HL-60 (cell line): ENCODE data around the gene PCLO.

Experiments used
- DNase-seq, 2 experiments: peaks; one replicate each; pipeline ENCODE4 v3.0.0-alpha.2; 2010 to 2020; ENCODE audit warnings: low read depth in 1 of 2, low spot score in 1 of 2
- H3K27ac ChIP-seq: fragments of 250-450 bp; sonication (Bioruptor Pico); replicated peaks from 2 replicates; pipeline ENCODE4 v1.5.1; 2020; ENCODE audit warnings: mild to moderate bottlenecking, moderate library complexity
- H3K27me3 ChIP-seq: fragments of 250-450 bp; sonication (Bioruptor Pico); 2 replicates; pipeline ENCODE4 v1.5.1; 2021; ENCODE audit warnings: mild to moderate bottlenecking, moderate library complexity; ENCODE audit not compliant: insufficient read depth, poor library complexity, severe bottlenecking
- H3K4me3 ChIP-seq: replicated peaks from 2 replicates; pipeline ENCODE4 v1.5.1; 2011; ENCODE audit warnings: mild to moderate bottlenecking, control low read depth, low read length; ENCODE audit not compliant: insufficient read depth
- GABPA ChIP-seq: IDR thresholded peaks from 2 replicates; pipeline ENCODE4 v1.6.1; 2012; ENCODE audit warnings: low read depth
- POLR2AphosphoS5 ChIP-seq: IDR thresholded peaks from 2 replicates; pipeline ENCODE4 v1.6.1; 2012; ENCODE audit warnings: low read depth
- SPI1 ChIP-seq: IDR thresholded peaks from 2 replicates; pipeline ENCODE4 v1.6.1; 2012; ENCODE audit warnings: low read depth, mild to moderate bottlenecking, borderline replicate concordance
- TF ChIP-seq, protein P1 (sequence below): IDR thresholded peaks from 2 replicates; pipeline ENCODE4 v1.6.1; 2012; ENCODE audit warnings: low read depth; ENCODE audit not compliant: insufficient replicate concordance
- TF ChIP-seq, protein P2 (sequence below): IDR thresholded peaks from one replicate; pipeline ENCODE4 v1.5.1; 2011; ENCODE audit warnings: low read length, control low read depth, inconsistent platforms; ENCODE audit not compliant: insufficient read depth

PCLO gene

GRCh38 chr7:83040484-83040883 lies 122.2 kb downstream of the PCLO start:
- H3K27me3 ChIP-seq, result no peaks in the 10 kb centered on the region
- no peak overlapping the region for H3K27ac ChIP-seq
- TF ChIP-seq, protein P1, sequence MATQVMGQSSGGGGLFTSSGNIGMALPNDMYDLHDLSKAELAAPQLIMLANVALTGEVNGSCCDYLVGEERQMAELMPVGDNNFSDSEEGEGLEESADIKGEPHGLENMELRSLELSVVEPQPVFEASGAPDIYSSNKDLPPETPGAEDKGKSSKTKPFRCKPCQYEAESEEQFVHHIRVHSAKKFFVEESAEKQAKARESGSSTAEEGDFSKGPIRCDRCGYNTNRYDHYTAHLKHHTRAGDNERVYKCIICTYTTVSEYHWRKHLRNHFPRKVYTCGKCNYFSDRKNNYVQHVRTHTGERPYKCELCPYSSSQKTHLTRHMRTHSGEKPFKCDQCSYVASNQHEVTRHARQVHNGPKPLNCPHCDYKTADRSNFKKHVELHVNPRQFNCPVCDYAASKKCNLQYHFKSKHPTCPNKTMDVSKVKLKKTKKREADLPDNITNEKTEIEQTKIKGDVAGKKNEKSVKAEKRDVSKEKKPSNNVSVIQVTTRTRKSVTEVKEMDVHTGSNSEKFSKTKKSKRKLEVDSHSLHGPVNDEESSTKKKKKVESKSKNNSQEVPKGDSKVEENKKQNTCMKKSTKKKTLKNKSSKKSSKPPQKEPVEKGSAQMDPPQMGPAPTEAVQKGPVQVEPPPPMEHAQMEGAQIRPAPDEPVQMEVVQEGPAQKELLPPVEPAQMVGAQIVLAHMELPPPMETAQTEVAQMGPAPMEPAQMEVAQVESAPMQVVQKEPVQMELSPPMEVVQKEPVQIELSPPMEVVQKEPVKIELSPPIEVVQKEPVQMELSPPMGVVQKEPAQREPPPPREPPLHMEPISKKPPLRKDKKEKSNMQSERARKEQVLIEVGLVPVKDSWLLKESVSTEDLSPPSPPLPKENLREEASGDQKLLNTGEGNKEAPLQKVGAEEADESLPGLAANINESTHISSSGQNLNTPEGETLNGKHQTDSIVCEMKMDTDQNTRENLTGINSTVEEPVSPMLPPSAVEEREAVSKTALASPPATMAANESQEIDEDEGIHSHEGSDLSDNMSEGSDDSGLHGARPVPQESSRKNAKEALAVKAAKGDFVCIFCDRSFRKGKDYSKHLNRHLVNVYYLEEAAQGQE, result no peak
- TF ChIP-seq POLR2AphosphoS5, result no peak
- TF ChIP-seq, protein P2, sequence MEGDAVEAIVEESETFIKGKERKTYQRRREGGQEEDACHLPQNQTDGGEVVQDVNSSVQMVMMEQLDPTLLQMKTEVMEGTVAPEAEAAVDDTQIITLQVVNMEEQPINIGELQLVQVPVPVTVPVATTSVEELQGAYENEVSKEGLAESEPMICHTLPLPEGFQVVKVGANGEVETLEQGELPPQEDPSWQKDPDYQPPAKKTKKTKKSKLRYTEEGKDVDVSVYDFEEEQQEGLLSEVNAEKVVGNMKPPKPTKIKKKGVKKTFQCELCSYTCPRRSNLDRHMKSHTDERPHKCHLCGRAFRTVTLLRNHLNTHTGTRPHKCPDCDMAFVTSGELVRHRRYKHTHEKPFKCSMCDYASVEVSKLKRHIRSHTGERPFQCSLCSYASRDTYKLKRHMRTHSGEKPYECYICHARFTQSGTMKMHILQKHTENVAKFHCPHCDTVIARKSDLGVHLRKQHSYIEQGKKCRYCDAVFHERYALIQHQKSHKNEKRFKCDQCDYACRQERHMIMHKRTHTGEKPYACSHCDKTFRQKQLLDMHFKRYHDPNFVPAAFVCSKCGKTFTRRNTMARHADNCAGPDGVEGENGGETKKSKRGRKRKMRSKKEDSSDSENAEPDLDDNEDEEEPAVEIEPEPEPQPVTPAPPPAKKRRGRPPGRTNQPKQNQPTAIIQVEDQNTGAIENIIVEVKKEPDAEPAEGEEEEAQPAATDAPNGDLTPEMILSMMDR, result no peak
- no peak for TF ChIP-seq SPI1
- TF ChIP-seq GABPA, result no peak
- no peak overlapping the region for H3K4me3 ChIP-seq
- no peak for DNase-seq

DNA sequence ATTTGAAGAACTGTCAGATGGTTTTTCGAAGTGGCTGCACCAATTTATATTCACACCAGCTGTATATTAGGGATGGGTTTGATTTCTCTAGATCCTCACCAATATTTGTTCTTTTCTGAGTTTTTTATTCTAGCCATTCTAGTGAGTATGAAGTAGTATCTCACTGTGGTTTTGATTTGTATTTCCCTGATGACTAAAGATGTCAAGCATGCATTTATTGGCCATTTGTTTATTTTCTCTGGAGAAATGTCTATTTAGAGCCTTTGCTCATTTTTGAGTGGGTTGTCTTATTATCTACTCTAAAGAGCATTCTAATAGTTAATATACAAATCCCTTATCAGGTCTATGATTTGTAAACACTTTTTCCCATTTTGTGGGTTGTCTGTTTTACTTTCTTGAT lies 123.9 kb downstream of the PCLO start:
- no peaks in the 10 kb centered on the region for H3K27me3 ChIP-seq
- DNase-seq, result no peak
- H3K4me3 ChIP-seq, result no peak overlapping the region
- H3K27ac ChIP-seq, result no peak overlapping the region
- TF ChIP-seq, protein P2, result no peak
- TF ChIP-seq GABPA (no peak), SPI1 (no peak), POLR2AphosphoS5 (no peak)
- TF ChIP-seq, protein P1, result no peak

DNA sequence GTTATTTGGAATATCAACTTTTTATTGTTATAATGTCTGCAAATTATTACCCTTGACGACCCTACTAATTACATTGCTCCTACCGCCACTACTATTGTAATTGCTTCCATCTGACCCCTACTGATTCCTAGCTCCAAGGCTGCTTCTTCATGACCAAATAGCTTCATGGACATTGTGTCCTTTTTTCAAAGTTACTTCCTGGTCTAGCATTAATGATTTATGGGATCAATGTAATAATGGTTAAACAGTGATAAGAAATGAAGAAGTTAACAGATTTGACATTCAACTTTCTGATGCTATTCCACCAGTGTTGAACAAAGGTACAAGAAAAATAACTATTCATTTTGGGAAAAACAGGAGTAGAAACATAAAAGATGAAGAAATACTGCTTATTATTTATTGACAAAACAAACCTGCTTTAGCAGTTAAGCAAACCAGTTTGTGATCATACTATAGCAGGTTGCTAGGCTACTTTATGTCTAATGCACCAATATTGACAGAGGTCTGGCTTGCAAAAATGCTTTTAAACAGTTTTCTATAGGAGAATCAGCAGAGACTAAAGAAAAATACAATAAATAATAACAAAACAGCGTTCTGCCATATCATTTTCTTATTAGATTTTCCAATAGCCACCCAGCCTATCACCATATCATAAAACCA lies 125.8 kb downstream of the PCLO start:
- TF ChIP-seq SPI1 (no peak), GABPA (no peak), POLR2AphosphoS5 (no peak)
- TF ChIP-seq, protein P1, result no peak
- TF ChIP-seq, protein P2, result no peak
- DNase-seq, result no peak
- no peaks in the 10 kb centered on the region for H3K27me3 ChIP-seq
- no peak overlapping the region for H3K27ac ChIP-seq
- no peak overlapping the region for H3K4me3 ChIP-seq
